Renal cortex interstitium (tissue), 15 donors: ENCODE measurements around the gene OR8B4. TPM values are rescaled to one million over a fixed set of nuclear protein-coding genes. Genes with fewer than 3 reads are reported as not detected.
"Not testable (repeated sequence)": the region's sequence is repeated elsewhere in the genome, so short reads cannot be mapped to it uniquely, and the experiment has no call there.

Experiments used
- DNase-seq, 11 donors: peaks; one replicate each; pipeline ENCODE4 v3.0.0-alpha.2; 2013; ENCODE audit warnings: low read depth in 9 of 11, low spot score in 4 of 11; ENCODE audit errors: extremely low read depth in 1 of 11
- long read RNA-seq, 16 experiments: transcript quantifications; one replicate each; lab custom pipeline, GENCODE V29; 2026
- polyA plus RNA-seq, 3 donors: library from polyadenylated mRNA; unstranded; fragments of 120-200 nt; gene quantifications; one replicate each; pipeline ENCODE4 v1.2.1, GENCODE V29; 2013; ENCODE audit not compliant: insufficient read length in 3 of 3

OR8B4 gene, protein sequence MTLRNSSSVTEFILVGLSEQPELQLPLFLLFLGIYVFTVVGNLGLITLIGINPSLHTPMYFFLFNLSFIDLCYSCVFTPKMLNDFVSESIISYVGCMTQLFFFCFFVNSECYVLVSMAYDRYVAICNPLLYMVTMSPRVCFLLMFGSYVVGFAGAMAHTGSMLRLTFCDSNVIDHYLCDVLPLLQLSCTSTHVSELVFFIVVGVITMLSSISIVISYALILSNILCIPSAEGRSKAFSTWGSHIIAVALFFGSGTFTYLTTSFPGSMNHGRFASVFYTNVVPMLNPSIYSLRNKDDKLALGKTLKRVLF
- polyA plus RNA-seq: not detected
- long read RNA-seq, donor 1, partial matches to known transcripts: 0 of 1 reads
- long read RNA-seq, donor 1, other reads (novel, unspliced or antisense): 0 of 1 reads
- long read RNA-seq, donor 2: 0 reads
- long read RNA-seq, donor 3: 0 reads
- long read RNA-seq, donor 4: 0 reads
- long read RNA-seq, donor 5: 0 reads
- long read RNA-seq, donor 6: 0 reads
- long read RNA-seq, donor 7: 0 reads
- long read RNA-seq, donor 8: 0 reads
- long read RNA-seq, donor 9: 0 reads
- long read RNA-seq, donor 10: 0 reads
- long read RNA-seq, donor 11: 0 reads
- long read RNA-seq, donor 12: 0 reads
- long read RNA-seq, donor 13: 0 reads
- long read RNA-seq, donor 14: 0 reads
- long read RNA-seq, donor 15: 0 reads
- long read RNA-seq, donor 16: 0 reads

DNA sequence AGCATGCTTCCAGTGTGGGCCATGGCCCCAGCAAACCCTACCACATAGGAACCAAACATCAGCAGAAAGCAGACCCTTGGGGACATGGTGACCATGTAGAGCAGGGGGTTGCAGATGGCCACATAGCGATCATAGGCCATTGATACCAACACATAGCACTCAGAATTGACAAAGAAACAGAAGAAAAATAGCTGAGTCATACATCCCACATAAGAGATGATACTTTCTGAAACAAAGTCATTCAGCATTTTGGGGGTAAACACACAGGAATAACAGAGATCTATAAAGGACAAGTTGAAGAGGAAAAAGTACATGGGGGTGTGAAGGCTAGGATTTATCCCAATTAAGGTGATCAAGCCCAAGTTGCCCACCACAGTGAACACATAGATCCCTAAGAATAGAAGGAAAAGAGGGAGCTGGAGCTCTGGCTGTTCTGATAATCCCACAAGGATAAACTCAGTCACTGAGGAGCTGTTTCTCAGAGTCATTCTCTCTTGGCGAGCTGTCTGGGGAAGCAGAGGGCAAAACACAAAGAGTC lies at the start of gene OR8B4:
Gene OR8B4, minus strand, starts transcription at position 488 of the 538 bp plus-strand sequence. Its CDS starts 0 bp downstream, at position 488.
- no peak for DNase-seq

DNA sequence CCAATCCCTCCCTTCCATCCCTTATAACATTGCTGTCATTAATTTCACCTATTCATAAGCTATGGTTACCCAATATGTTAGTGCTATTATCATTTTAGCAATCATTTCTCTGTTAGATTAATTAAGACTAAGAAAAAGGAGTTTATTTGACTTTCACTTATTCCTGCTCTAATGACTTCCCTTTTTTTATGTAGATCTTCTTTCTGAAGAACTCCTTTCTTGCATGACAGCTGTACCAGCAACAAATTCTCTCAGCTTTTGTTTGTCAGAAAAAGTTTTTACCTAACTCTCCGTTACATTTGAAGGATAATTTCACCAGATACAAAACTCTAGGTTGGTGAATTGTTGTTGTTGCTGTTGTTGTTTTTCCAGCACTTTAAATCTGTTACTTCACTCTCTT lies 49.4 kb upstream of the OR8B4 start:
- no peak for DNase-seq

- DNase-seq: no peak
Observed at GRCh38 chr11:124473476-124473875, 48.8 kb upstream of the OR8B4 start.

- no peak for DNase-seq
Observed at GRCh38 chr11:124470561-124471227, 46.0 kb upstream of the OR8B4 start.

GRCh38 chr11:124467381-124467927 lies 42.8 kb upstream of the OR8B4 start:
- no peak for DNase-seq

DNA sequence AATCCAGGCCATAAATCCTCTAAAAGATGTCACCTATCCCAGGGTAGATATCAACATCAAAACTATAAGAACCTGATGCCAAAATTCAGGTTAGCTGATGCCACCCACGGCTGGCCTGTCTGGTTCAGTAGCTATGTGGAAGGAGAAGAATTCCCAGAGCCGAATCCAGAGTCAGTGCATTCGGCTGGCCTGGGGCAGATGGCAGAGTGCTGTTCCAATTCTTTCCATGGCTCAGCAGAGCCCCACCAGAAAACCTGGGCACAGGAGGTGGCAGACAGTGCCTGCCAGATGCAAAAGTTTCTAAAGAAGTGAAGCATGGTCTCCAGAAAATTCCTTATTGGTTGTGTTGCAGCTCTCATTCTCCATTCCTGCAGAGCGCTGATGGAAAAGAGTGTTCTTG lies 40.7 kb upstream of the OR8B4 start:
- no peak for DNase-seq

- no peak for DNase-seq
Observed at GRCh38 chr11:124463990-124464389, 39.3 kb upstream of the OR8B4 start.

GRCh38 chr11:124463324-124463723 lies 38.7 kb upstream of the OR8B4 start:
- no peak for DNase-seq

- DNase-seq: no peak
Observed at GRCh38 chr11:124460459-124460858, 35.8 kb upstream of the OR8B4 start.

DNA sequence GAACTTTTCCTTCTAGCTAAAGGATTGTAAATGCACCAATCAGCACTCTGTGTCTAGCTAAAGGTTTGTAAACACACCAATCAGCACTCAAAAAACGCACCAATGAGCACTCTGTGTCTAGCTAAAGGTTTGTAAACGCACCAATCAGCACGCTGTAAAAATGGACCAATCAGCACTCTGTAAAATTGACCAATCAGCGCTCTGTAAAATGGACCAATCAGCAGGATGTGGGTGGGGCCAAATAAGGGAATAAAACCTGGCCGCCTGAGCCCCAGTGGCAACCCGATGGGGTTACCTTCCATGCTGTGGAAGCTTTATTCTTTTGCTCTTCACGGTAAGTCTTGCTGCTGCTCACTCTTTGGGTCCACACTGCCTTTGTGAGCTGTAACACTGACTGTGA lies 34.7 kb upstream of the OR8B4 start:
- not testable (repeated sequence) for DNase-seq

GRCh38 chr11:124454552-124454951 lies 29.9 kb upstream of the OR8B4 start:
- DNase-seq: no peak

DNA sequence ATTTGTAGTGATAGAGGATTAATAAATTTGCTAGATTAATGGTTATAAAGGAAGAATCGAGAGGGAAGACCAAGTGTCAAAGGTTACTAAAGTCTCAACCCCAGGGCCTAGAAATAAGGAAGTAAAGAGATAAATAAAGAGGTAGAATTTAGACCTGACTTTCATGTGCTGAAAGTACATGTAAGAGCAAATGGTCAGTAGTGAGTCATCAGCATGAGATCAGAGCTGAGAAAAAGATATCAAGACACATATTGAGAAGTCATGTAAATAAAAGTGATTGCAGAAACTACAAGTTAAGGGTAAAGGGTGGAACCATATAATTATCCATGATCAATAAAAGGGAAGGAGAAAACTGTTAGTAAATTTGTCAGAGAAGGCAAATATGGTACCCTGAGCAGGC lies 22.2 kb upstream of the OR8B4 start:
- DNase-seq: no peak

- no peak for DNase-seq
Observed at GRCh38 chr11:124445646-124446150, 21.0 kb upstream of the OR8B4 start, which contains the start of gene OR8B8. TSS of gene OR8B8 (minus strand) at chr11:124445696. CDS start at chr11:124441085, 4,611 bp downstream.

DNA sequence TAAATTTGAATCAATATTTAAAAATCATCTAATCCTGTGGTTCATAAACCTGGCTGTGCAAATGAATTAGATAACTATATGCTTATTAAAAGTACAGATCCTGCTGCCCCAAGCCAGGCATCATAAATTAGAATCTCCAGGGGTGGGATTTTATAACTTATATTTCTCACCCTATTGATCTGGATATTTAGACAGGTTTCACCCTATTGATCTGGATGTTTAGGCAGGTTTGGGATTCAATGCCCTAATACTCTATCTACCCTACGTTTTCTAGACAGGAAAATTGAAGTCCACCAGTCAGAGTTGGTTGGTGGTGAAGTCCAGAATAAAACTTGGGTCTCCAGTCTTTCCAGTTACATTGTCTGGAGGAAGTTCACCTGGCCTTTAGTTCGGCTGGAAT lies 18.2 kb upstream of the OR8B4 start:
- no peak for DNase-seq

DNA sequence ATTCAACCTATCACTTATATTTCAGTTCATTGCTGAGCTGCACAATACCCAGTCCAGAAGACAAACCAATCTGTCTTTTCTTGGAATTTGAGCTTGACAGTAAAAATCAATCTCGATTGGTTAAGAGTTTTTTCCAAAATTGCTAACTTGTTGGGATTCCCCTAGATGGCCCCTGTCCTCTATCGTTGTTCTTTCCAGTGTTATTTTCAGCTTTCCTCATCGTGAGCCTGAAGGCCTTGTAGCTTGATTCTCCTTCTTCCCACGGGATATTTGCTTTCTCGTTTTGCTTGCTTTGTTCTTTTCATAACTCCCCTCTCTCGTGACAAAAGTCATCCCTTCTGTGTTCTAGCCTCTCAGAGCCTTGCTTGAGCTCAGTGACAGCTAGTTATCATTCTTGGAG lies 17.8 kb upstream of the OR8B4 start:
- no peak for DNase-seq

DNA sequence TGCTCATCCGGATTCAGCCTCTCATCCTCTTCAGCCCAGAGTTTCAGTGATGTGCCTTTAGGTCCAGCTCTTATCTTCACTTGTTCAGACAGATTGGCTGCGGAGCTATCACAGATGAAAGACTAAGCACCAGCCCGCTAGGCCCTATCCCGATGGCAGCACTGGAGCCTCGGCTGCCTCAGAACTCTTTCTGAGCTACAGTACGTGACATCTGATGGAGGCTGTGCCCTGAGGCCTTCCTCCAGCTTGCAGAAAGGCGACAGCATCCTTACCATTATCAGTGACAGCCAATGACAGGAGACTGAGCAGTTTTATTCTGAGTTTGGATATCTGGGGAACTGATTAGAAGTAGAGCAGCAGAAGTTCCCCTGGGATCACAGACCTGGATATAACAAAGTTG lies 16.8 kb upstream of the OR8B4 start:
- no peak for DNase-seq

DNA sequence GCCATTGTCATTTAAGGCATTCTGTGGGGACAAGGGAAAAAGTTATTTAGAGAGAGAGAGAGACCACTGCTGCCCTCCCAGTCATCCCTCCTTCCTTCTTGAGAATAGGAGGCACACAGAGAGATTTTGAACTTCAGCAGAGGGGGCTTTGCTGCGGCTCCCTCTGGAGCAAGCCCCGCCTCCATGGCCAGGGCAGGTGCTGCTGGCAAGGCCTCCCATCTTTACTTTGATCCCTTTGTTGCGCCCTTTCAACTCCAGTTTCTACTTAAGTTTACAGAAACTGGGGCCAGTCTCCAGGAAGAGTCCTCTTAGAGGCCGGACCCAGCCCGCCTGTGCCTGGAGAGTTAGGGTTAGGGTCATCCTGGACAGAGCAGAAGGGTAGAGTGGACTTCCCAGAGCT lies 16.4 kb upstream of the OR8B4 start:
- no peak for DNase-seq

- DNase-seq: no peak
Observed at GRCh38 chr11:124440608-124441007, 15.9 kb upstream of the OR8B4 start.

DNA sequence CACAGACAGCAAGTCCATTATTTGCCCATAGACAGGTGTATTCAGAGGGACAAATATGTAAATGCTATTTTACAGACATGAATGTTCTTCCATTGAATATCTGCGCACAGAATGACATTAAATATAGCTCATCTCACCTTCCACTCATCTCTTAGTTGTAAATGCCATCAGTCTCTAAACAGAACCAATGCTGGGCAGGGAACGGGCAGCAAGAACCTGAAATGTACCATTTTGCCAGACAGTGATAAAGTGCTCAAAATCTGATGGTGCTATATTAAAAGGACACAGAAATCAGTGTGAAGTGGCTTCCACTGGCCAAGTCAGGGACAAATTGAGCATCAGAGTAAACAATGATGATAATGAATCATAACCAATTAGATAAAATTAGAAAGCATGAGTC lies 10.0 kb upstream of the OR8B4 start:
- no peak for DNase-seq
